Activated T-helper 17 cell treated with anti-CD3 and anti-CD28 coated beads, Interleukin-2, amount 50 U/mL, for 72 hours (primary cell): ENCODE results near the gene SCIN. TPM values are rescaled to one million over a fixed set of nuclear protein-coding genes. Genes with fewer than 3 reads are reported as not detected.
A peak's percentile ranks its signal among the peaks of the same experiment; 100 is the strongest.

ENCODE experiments used
- ATAC-seq: fragments of 150-1000 bp; cut with Tn5 transposase; replicated peaks from 2 replicates; pipeline ENCODE4 v1.10.0; 2021; ENCODE audit warnings: mild to moderate bottlenecking, moderate library complexity
- H3K27ac Mint-ChIP-seq: one replicate; pipeline ENCODE4 v1.8.0; 2022; ENCODE audit warnings: mixed read lengths
- H3K27me3 Mint-ChIP-seq: one replicate; pipeline ENCODE4 v1.8.0; 2022; ENCODE audit warnings: mixed read lengths
- H3K36me3 Mint-ChIP-seq: one replicate; pipeline ENCODE4 v1.8.0; 2022; ENCODE audit warnings: low read depth, mild to moderate bottlenecking, mixed read lengths
- H3K4me1 Mint-ChIP-seq: one replicate; pipeline ENCODE4 v1.8.0; 2022; ENCODE audit warnings: mixed read lengths
- H3K4me3 Mint-ChIP-seq: one replicate; pipeline ENCODE4 v1.8.0; 2022; ENCODE audit warnings: mild to moderate bottlenecking, mixed read lengths
- H3K9me3 Mint-ChIP-seq: one replicate; pipeline ENCODE4 v1.8.0; 2022; ENCODE audit warnings: mixed read lengths
- total RNA-seq, 2 donors: library from RNA; stranded (reverse); gene quantifications; one replicate each; pipeline ENCODE4 v1.2.3, GENCODE V29; 2022

SCIN gene
- total RNA-seq, 2 donors from 2014 or later: 0.17 to 0.29 TPM

DNA sequence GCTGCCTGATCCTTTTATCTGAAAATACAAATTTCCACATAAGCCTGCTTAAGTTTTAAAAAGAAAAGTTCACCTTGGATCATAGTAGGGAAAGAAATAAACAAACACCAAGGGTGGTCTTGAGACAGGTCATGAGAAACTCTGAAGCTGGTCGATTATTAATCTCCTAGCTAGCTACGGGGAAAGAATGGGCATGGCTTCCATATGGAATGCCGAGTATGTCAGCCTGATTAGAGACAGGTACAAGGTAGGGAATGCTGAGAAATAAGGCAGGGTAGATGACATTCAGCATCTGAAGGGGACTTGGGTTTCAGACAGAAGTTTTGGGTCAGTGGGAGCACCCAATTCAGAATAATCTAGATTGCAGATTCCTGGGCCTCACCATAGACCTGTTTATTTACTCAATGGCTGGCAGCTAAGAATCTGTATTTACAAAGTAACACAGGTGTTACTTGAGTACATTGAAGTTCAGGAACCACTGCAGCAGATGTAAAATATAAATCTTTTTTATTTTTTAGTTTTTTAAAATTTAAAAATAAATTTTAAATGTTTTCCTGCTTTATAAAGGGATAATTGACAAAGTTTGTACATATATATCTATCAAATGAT is 49.0 kb downstream of the SCIN start:
- Mint-ChIP-seq H3K9me3 (no peaks in the 10 kb centered on the region), H3K36me3 (no peaks in the 10 kb centered on the region), H3K27me3 (peaks cover 3% of the 10 kb centered on the region), H3K4me1 (no peaks in the 10 kb centered on the region), H3K27ac (no peak overlapping the region), H3K4me3 (no peak overlapping the region)
- ATAC-seq: no peak

GRCh38 chr7:12620371-12620770 is 49.9 kb downstream of the SCIN start:
- no peak overlapping the region for H3K27ac Mint-ChIP-seq
- H3K9me3 Mint-ChIP-seq: no peaks in the 10 kb centered on the region
- H3K4me3 Mint-ChIP-seq: no peak overlapping the region
- H3K36me3 Mint-ChIP-seq: no peaks in the 10 kb centered on the region
- ATAC-seq: no peak
- no peaks in the 10 kb centered on the region for H3K4me1 Mint-ChIP-seq
- H3K27me3 Mint-ChIP-seq: peaks cover 3% of the 10 kb centered on the region

DNA sequence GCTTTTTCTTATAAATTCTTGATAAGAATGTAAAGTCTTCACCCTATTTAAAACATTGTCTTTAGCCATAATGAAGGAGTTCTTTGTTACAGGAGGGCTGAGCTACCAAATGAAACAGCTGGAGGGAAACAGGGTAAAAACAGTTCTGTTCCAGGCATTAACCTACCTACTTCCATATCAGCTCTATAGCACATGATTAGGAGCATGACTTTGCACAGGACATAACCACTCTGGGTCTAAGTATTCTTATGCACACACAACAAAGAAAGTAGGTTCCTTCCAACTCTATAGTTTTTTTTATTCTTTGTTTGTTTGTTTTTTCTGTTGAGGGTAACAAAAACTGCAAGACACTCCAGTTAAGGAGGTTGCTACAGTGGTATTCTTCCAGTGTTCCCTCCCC is 52.7 kb downstream of the SCIN start:
- Mint-ChIP-seq H3K27me3 (peaks cover 19% of the 10 kb centered on the region), H3K36me3 (no peaks in the 10 kb centered on the region), H3K4me1 (no peaks in the 10 kb centered on the region), H3K4me3 (no peak overlapping the region), H3K27ac (no peak overlapping the region), H3K9me3 (no peaks in the 10 kb centered on the region)
- ATAC-seq: no peak

DNA sequence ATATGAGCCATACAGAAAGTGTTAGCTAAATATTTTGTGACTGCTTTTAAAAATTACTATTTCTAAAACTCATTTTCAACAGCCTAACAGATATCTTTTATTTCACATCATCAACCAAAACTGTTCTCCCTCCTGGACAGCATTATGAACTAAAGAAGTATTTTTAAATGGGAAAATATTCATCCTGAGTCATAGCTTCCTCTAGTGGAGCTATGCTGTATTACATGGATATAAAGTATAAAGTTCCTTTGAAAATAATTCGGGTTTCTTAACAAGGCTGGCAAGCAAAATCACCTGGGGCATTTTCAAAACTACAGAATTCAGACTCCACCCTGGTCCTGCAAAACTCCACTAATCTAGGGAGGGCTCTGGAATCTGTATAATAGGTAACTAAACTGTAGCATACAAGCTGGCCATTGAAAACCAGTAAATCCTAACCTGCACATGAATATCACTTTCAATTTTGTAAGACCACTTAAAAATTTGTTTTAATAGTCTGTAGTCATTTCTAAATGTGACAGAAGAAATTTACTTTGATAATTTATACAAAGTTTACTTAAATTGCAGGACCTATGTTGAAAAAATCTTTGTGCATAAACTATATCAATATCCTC is 53.5 kb downstream of the SCIN start:
- H3K9me3 Mint-ChIP-seq: no peaks in the 10 kb centered on the region
- no peaks in the 10 kb centered on the region for H3K36me3 Mint-ChIP-seq
- H3K4me1 Mint-ChIP-seq: no peaks in the 10 kb centered on the region
- H3K4me3 Mint-ChIP-seq: no peak overlapping the region
- no peak overlapping the region for H3K27ac Mint-ChIP-seq
- ATAC-seq: no peak
- H3K27me3 Mint-ChIP-seq: peaks cover 21% of the 10 kb centered on the region

DNA sequence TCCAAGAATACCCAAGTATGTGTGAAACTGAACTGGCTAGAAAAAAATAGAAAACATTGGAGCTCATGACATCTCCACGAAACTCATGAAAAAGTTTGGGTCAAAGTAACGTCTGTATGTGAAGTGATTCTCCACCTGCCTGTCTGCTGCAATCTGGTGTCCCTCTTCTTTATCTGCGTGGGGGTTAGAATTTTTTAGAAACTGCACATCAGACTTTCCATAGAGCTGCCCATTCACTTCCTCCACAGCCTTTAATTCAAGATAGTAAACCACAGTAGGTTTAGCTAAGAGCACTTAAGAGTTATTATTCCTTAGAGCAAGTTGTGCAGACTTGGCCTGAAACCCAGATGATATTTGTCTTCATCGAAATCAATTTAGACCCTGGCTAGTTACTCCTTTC is 55.3 kb downstream of the SCIN start:
- Mint-ChIP-seq H3K36me3 (no peaks in the 10 kb centered on the region), H3K4me1 (no peaks in the 10 kb centered on the region), H3K27ac (no peak overlapping the region), H3K4me3 (no peak overlapping the region), H3K9me3 (no peaks in the 10 kb centered on the region), H3K27me3 (peaks cover 23% of the 10 kb centered on the region)
- ATAC-seq: no peak

- Mint-ChIP-seq H3K9me3 (no peaks in the 10 kb centered on the region), H3K4me1 (no peaks in the 10 kb centered on the region), H3K36me3 (no peaks in the 10 kb centered on the region), H3K27me3 (peaks cover 30% of the 10 kb centered on the region), H3K27ac (no peak overlapping the region), H3K4me3 (no peak overlapping the region)
- ATAC-seq: no peak
These were observed 59.4 kb downstream of the SCIN start for GRCh38 chr7:12629816-12630512.

DNA sequence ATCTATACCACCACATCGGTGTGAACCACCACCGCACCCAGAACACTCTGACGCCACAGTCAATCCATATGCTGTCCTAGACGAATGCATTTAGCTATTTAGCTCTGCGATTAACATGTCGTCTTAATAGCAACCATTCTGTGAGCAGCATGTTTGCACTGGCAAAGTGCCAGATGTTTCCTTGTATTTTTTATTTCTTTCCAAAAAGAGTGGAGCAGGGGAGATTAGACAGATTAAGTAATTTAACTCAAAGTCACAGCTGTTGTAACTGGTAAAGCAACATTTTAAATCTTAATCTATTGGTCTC is 59.9 kb downstream of the SCIN start:
- ATAC-seq: no peak
- no peaks in the 10 kb centered on the region for H3K36me3 Mint-ChIP-seq
- H3K4me3 Mint-ChIP-seq: no peak overlapping the region
- no peaks in the 10 kb centered on the region for H3K4me1 Mint-ChIP-seq
- H3K27me3 Mint-ChIP-seq: peaks cover 30% of the 10 kb centered on the region
- H3K27ac Mint-ChIP-seq: no peak overlapping the region
- H3K9me3 Mint-ChIP-seq: no peaks in the 10 kb centered on the region

GRCh38 chr7:12633582-12633981 is 63.1 kb downstream of the SCIN start:
- H3K27ac Mint-ChIP-seq: no peak overlapping the region
- no peaks in the 10 kb centered on the region for H3K36me3 Mint-ChIP-seq
- no peak for ATAC-seq
- H3K9me3 Mint-ChIP-seq: no peaks in the 10 kb centered on the region
- peaks cover 11% of the 10 kb centered on the region for H3K4me1 Mint-ChIP-seq
- H3K4me3 Mint-ChIP-seq: no peak overlapping the region
- peaks cover 13% of the 10 kb centered on the region for H3K27me3 Mint-ChIP-seq

- peak overlapping the region; percentile 74 for H3K27ac Mint-ChIP-seq
- no peaks in the 10 kb centered on the region for H3K9me3 Mint-ChIP-seq
- H3K36me3 Mint-ChIP-seq: no peaks in the 10 kb centered on the region
- peak overlapping the region; percentile 79 for H3K4me3 Mint-ChIP-seq
- H3K4me1 Mint-ChIP-seq: peaks cover 11% of the 10 kb centered on the region
- peak; percentile 76 for ATAC-seq
- H3K27me3 Mint-ChIP-seq: peaks cover 10% of the 10 kb centered on the region
These were observed 65.3 kb downstream of the SCIN start for GRCh38 chr7:12635830-12636229.

DNA sequence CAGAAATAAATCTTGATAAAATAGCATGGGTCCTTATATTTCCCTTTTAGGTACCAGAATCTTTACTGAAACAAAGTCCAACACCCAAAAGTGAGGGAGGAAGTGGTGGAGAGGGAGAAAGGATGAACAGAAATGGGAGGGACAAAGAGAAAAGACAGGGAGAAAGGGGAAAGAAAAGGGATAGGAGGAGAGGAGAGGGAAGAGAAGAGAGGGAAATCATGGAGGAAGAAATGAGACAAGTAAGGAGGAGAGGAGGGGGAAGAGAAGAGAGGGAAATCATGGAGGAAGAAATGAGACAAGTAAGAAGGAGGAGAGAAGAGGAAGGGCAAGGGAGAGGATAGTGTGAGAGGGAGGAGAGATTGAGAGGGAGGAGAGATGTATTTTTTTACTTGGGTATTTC is 66.8 kb downstream of the SCIN start:
- no peaks in the 10 kb centered on the region for H3K36me3 Mint-ChIP-seq
- H3K27ac Mint-ChIP-seq: peak overlapping the region; percentile 27
- no peak for ATAC-seq
- H3K27me3 Mint-ChIP-seq: peaks cover 3% of the 10 kb centered on the region
- peaks cover 11% of the 10 kb centered on the region for H3K4me1 Mint-ChIP-seq
- H3K9me3 Mint-ChIP-seq: no peaks in the 10 kb centered on the region
- peak overlapping the region; percentile 77 for H3K4me3 Mint-ChIP-seq

GRCh38 chr7:12637819-12638592 is 67.5 kb downstream of the SCIN start:
- peaks cover 11% of the 10 kb centered on the region for H3K4me1 Mint-ChIP-seq
- peak overlapping the region; percentile 51 for H3K27ac Mint-ChIP-seq
- peak overlapping the region; percentile 77 for H3K4me3 Mint-ChIP-seq
- no peaks in the 10 kb centered on the region for H3K9me3 Mint-ChIP-seq
- no peaks in the 10 kb centered on the region for H3K27me3 Mint-ChIP-seq
- no peaks in the 10 kb centered on the region for H3K36me3 Mint-ChIP-seq
- peak; percentile 50 for ATAC-seq

DNA sequence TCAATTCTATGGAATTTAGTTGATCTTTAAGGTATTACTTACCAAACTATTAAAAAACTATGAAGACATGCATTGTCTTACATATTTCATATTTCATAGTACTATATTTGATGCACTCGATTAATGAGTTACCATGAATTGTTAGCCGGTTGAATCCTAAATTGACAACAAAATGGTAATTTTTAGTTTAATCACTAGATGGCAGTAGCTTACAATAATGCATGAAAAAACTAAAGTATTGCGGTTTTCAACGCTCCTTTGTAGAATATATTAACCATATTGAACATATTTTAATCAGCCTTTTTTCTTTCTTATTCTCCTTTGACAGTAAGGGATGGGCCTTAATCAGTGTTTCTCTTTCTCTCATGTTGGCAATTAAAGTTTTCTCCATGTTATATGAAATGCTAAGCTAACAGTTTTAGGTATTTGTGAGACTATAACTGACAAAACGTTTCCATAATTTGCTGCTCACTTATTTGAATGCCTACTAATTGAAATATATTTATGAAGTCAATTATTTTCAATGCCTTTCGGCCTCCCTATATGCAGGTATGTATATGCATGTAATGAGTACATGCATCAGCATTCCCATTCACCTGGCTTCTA is 68.4 kb downstream of the SCIN start:
- peak; percentile 22 for ATAC-seq
- no peaks in the 10 kb centered on the region for H3K9me3 Mint-ChIP-seq
- H3K4me3 Mint-ChIP-seq: no peak overlapping the region
- H3K36me3 Mint-ChIP-seq: no peaks in the 10 kb centered on the region
- H3K4me1 Mint-ChIP-seq: peaks cover 11% of the 10 kb centered on the region
- no peak overlapping the region for H3K27ac Mint-ChIP-seq
- H3K27me3 Mint-ChIP-seq: no peaks in the 10 kb centered on the region

DNA sequence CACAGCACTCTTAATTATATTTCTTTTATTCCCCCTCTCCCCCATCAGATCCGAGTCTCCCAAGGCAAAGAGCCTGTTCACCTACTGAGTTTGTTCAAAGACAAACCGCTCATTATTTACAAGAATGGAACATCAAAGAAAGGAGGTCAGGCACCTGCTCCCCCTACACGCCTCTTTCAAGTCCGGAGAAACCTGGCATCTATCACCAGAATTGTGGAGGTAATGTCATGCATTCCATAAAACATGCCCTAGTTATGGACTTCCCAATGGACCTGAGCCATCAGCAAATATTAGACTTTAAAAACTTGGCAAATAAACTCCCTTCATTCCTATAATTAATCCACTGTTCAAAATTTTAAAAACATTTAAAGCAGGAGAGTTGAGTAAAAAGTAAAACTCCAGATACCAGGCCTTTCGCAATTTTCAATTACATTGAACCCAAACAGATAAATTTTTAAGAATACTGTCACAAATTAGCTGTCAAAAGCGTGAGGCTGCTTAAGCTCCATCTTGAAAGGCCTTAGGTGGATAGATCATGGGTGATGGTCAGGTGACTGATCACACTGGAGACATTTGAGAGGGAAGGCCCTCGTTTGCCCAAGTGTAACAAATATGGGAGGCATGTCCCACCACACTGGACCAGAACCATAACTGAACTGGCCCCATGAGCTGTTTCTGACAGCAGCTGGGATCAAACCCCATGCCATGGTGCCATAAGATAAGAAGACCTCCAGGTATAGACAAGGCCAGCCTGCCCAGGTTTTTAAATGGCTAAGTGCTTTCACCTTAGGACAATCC is 70.0 kb downstream of the SCIN start:
- H3K4me3 Mint-ChIP-seq: no peak overlapping the region
- no peaks in the 10 kb centered on the region for H3K27me3 Mint-ChIP-seq
- ATAC-seq: no peak
- no peak overlapping the region for H3K27ac Mint-ChIP-seq
- no peaks in the 10 kb centered on the region for H3K9me3 Mint-ChIP-seq
- H3K36me3 Mint-ChIP-seq: no peaks in the 10 kb centered on the region
- peaks cover 11% of the 10 kb centered on the region for H3K4me1 Mint-ChIP-seq

DNA sequence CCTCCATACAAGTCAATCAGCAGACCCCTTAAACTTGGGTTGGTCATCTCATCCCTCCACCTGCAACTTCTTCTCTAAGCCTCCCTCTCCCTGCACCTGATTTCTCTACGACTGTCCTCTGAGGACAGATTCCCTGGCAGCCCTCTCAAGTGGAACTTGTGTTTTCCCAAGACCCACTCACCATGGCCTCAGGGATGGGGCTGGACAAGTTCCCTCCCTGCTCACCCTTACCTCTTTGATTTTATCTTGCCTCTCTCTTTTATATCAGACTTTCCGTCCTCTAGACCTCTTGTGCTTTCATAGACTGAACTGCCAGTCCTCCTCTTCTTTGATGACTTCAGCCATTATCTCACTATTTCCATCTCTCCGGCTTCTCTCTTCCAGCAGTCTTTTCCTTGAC is 70.7 kb downstream of the SCIN start:
- H3K36me3 Mint-ChIP-seq: no peaks in the 10 kb centered on the region
- no peaks in the 10 kb centered on the region for H3K9me3 Mint-ChIP-seq
- peaks cover 7% of the 10 kb centered on the region for H3K4me1 Mint-ChIP-seq
- no peak overlapping the region for H3K4me3 Mint-ChIP-seq
- no peaks in the 10 kb centered on the region for H3K27me3 Mint-ChIP-seq
- ATAC-seq: no peak
- H3K27ac Mint-ChIP-seq: no peak overlapping the region
